HFF-Myc (cell line): ENCODE measurements around the gene PRKCE.

Experiments used
- DNase-seq: peaks from one replicate; pipeline ENCODE4 v3.0.0-alpha.2; 2011; ENCODE audit warnings: low read depth; ENCODE audit errors: extremely low read depth
- H3K4me3 ChIP-seq: replicated peaks from 2 replicates; pipeline ENCODE4 v1.5.1; 2011; ENCODE audit warnings: low read depth, mild to moderate bottlenecking, control low read depth, low read length
- CTCF ChIP-seq: IDR thresholded peaks from 2 replicates; pipeline ENCODE4 v1.5.1; 2012; ENCODE audit warnings: mild to moderate bottlenecking, low read depth, low read length, control low read depth; ENCODE audit errors: missing control alignments

PRKCE gene

GRCh38 chr2:45992741-45993475 lies 341.4 kb downstream of the PRKCE start:
- no peak for TF ChIP-seq CTCF
- no peak for DNase-seq
- no peak overlapping the region for H3K4me3 ChIP-seq

DNA sequence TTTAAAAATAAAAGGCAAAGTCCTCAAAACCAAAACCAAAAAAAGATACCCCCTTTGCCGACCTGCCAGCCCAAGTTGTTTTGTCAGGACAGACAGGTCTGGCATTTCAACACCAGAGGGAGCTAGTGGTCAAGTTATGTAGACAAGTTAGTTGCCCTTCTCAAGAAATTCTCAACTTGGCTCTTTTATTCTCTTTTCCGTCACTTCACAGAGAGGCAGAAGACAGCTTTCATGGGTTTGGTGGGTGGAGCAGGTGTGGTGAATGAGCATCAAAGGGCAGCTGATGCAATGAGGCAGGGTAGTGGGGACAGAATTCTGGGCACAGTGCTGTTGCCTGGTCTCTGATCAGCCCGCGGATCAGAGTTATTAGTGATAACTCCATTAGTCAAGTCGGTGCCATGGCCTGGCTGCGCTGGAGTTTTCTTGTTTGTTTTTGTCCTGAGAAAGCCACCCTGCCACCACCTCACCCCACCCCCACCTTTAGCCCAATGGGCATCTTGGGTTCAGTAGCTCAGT lies 342.1 kb downstream of the PRKCE start:
- TF ChIP-seq CTCF: peak; percentile 78
- no peak overlapping the region for H3K4me3 ChIP-seq
- peak; percentile 63 for DNase-seq

GRCh38 chr2:45994060-45994459 lies 342.6 kb downstream of the PRKCE start:
- no peak for DNase-seq
- no peak for TF ChIP-seq CTCF
- H3K4me3 ChIP-seq: no peak overlapping the region

GRCh38 chr2:46000660-46001059 lies 349.2 kb downstream of the PRKCE start:
- no peak for TF ChIP-seq CTCF
- no peak overlapping the region for H3K4me3 ChIP-seq
- no peak for DNase-seq

GRCh38 chr2:46001290-46001689 lies 349.8 kb downstream of the PRKCE start:
- no peak for DNase-seq
- no peak for TF ChIP-seq CTCF
- no peak overlapping the region for H3K4me3 ChIP-seq

DNA sequence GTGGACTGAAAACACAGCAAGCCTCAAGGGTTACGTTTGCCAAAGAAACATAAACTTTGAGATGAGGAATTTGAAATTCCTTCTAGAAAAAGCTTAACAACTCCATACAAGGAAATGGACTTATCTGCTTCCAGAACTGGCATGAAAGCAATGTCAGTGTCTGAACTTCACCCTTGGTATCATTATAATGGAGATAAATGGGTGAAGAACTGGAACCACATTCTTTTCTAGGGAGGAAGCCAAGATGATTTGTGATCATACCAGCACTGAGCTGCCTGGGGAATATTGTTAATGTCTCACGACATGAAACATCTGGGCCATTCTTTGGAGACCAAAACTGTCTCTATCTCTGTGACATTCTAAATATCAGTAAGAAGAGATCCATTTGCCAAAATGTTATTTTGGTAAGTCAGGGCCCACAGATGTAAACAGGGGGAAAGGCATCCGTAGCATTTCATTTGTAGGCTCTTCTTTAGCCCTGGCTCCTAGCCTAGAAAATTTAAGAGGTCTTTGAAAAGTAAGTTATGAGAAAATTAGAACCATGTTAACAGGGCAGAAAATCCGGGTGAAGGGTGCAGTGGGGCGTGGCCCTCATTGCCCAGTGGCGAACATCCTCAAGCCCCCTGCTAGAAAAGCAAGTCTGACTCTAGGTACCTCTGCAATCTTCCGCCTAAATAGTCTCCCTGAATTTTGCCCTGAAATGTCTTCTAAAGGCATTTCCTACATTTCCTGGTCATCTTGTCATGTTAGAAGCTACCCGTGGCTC lies 350.4 kb downstream of the PRKCE start:
- no peak for TF ChIP-seq CTCF
- no peak for DNase-seq
- no peak overlapping the region for H3K4me3 ChIP-seq
